Mesendoderm (in vitro differentiated cells): ENCODE data around the gene AP2M1.

ENCODE experiments used
- DNase-seq: peaks from one replicate; pipeline ENCODE4 v3.0.0; 2013
- H2AK5ac ChIP-seq: 2 replicates; pipeline ENCODE4 v1.6.1; 2013; ENCODE audit warnings: low read length, inconsistent platforms
- H2BK120ac ChIP-seq: 2 replicates; pipeline ENCODE4 v1.6.1; 2013; ENCODE audit warnings: low read depth, mild to moderate bottlenecking, low read length, moderate library complexity, mixed read lengths
- H2BK15ac ChIP-seq: replicated peaks from 2 replicates; pipeline ENCODE4 v1.6.1; 2013; ENCODE audit warnings: low read depth, mild to moderate bottlenecking, moderate library complexity
- H2BK5ac ChIP-seq: 2 replicates; pipeline ENCODE4 v1.6.1; 2013; ENCODE audit warnings: low read length, inconsistent platforms
- H3K18ac ChIP-seq: 2 replicates; pipeline ENCODE4 v1.6.1; 2013; ENCODE audit warnings: mild to moderate bottlenecking, low read length, mixed read lengths
- H3K23ac ChIP-seq: one replicate; pipeline ENCODE4 v1.6.1; 2013; ENCODE audit warnings: low read length
- H3K27ac ChIP-seq: 2 replicates; pipeline ENCODE4 v1.5.1; 2013; ENCODE audit warnings: low read depth, mild to moderate bottlenecking, inconsistent platforms, low read length, moderate library complexity
- H3K27me3 ChIP-seq: 2 replicates; pipeline ENCODE4 v1.6.1; 2013; ENCODE audit warnings: low read length, control low read depth, mild to moderate bottlenecking, inconsistent platforms; ENCODE audit not compliant: insufficient read depth, poor library complexity
- H3K36me3 ChIP-seq: 2 replicates; pipeline ENCODE4 v1.6.1; 2013; ENCODE audit warnings: low read length, inconsistent platforms; ENCODE audit not compliant: control insufficient read depth, insufficient read depth
- H3K4ac ChIP-seq: one replicate; pipeline ENCODE4 v1.6.1; 2013; ENCODE audit warnings: low read depth, mild to moderate bottlenecking, low read length, moderate library complexity
- H3K4me1 ChIP-seq: 2 replicates; pipeline ENCODE4 v1.6.1; 2013; ENCODE audit warnings: low read depth, low read length, inconsistent platforms; ENCODE audit not compliant: control insufficient read depth
- H3K4me2 ChIP-seq: 2 replicates; pipeline ENCODE4 v1.6.1; 2013; ENCODE audit warnings: low read length
- H3K4me3 ChIP-seq: 2 replicates; pipeline ENCODE4 v1.5.1; 2013; ENCODE audit warnings: mild to moderate bottlenecking, low read length
- H3K56ac ChIP-seq: one replicate; pipeline ENCODE4 v1.6.1; 2013; ENCODE audit warnings: low read length
- H3K79me1 ChIP-seq: 2 replicates; pipeline ENCODE4 v1.6.1; 2013; ENCODE audit warnings: low read length, inconsistent platforms
- H3K79me2 ChIP-seq: 2 replicates; pipeline ENCODE4 v1.6.1; 2013; ENCODE audit warnings: mild to moderate bottlenecking, low read length; ENCODE audit not compliant: control insufficient read depth, insufficient read depth
- H3K9ac ChIP-seq: 2 replicates; pipeline ENCODE4 v1.6.1; 2013; ENCODE audit warnings: low read length, inconsistent platforms
- H4K5ac ChIP-seq: one replicate; pipeline ENCODE4 v1.6.1; 2013; ENCODE audit warnings: low read length
- H4K8ac ChIP-seq: one replicate; pipeline ENCODE4 v1.6.1; 2013; ENCODE audit warnings: low read depth, mild to moderate bottlenecking, control low read depth, low read length, moderate library complexity
- WGBS: extraction: QIAGEN DNeasy Blood & Tissue Kit; methylation state at CpG from one replicate; pipeline ENCODE4 v1.1.7; 2013; ENCODE audit warnings: low lambda C conversion rate, missing lambda C conversion rate; ENCODE audit not compliant: insufficient coverage; ENCODE audit errors: extremely low coverage; 5-methylcytosine and 5-hydroxymethylcytosine counted together

Gene AP2M1

GRCh38 chr3:184189421-184189820 is 14.8 kb downstream of the AP2M1 start:
- Histone ChIP-seq H3K4me3 (no peak overlapping the region), H3K36me3 (peaks cover 6% of the 10 kb centered on the region), H3K4me1 (peaks cover 4% of the 10 kb centered on the region), H3K79me1 (peaks cover 18% of the 10 kb centered on the region), H4K8ac (no peak overlapping the region), H3K9ac (no peak overlapping the region), H3K18ac (no peak overlapping the region), H3K56ac (no peak overlapping the region), H3K4ac (no peak overlapping the region), H2BK15ac (no peak overlapping the region), H3K23ac (no peak overlapping the region), H2AK5ac (no peak overlapping the region), H4K5ac (no peak overlapping the region), H2BK5ac (no peak overlapping the region), H3K27me3 (no peaks in the 10 kb centered on the region), H3K4me2 (no peak overlapping the region), H3K79me2 (peaks cover 20% of the 10 kb centered on the region), H2BK120ac (no peak overlapping the region), H3K27ac (no peak overlapping the region)
- WGBS, result no CpG with 5 or more reads among the region's 13 CpGs
- DNase-seq, result no peak

GRCh38 chr3:184192889-184193288 is 18.2 kb downstream of the AP2M1 start:
- Histone ChIP-seq H3K4ac (no peak overlapping the region), H3K18ac (no peak overlapping the region), H3K79me1 (peaks cover 5% of the 10 kb centered on the region), H3K27me3 (no peaks in the 10 kb centered on the region), H3K9ac (no peak overlapping the region), H4K5ac (no peak overlapping the region), H2BK5ac (no peak overlapping the region), H3K4me1 (no peaks in the 10 kb centered on the region), H2BK15ac (no peak overlapping the region), H2AK5ac (no peak overlapping the region), H3K56ac (no peak overlapping the region), H3K27ac (no peak overlapping the region), H3K36me3 (peaks cover 6% of the 10 kb centered on the region), H3K4me2 (no peak overlapping the region), H3K79me2 (peaks cover 4% of the 10 kb centered on the region), H4K8ac (no peak overlapping the region), H2BK120ac (no peak overlapping the region), H3K23ac (no peak overlapping the region), H3K4me3 (no peak overlapping the region)
- WGBS, result no CpG with 5 or more reads among the region's 10 CpGs
- no peak for DNase-seq

- WGBS, result no CpG with 5 or more reads among the region's 9 CpGs
- no peaks in the 10 kb centered on the region for H3K79me2 ChIP-seq
- no peak overlapping the region for H3K4ac ChIP-seq
- H3K18ac ChIP-seq, result no peak overlapping the region
- no peak overlapping the region for H3K56ac ChIP-seq
- peaks cover 6% of the 10 kb centered on the region for H3K36me3 ChIP-seq
- no peak overlapping the region for H2BK15ac ChIP-seq
- H3K27ac ChIP-seq, result no peak overlapping the region
- no peak overlapping the region for H2BK5ac ChIP-seq
- no peak overlapping the region for H2AK5ac ChIP-seq
- H3K4me1 ChIP-seq, result no peaks in the 10 kb centered on the region
- no peak overlapping the region for H3K9ac ChIP-seq
- no peak for DNase-seq
- no peak overlapping the region for H3K4me3 ChIP-seq
- no peak overlapping the region for H3K23ac ChIP-seq
- H4K5ac ChIP-seq, result no peak overlapping the region
- no peak overlapping the region for H2BK120ac ChIP-seq
- H3K27me3 ChIP-seq, result no peaks in the 10 kb centered on the region
- H4K8ac ChIP-seq, result no peak overlapping the region
- peaks cover 5% of the 10 kb centered on the region for H3K79me1 ChIP-seq
- no peak overlapping the region for H3K4me2 ChIP-seq
Observed at GRCh38 chr3:184193991-184194539, 19.4 kb downstream of the AP2M1 start.

- Histone ChIP-seq H3K9ac (no peak overlapping the region), H3K27ac (no peak overlapping the region), H3K27me3 (no peaks in the 10 kb centered on the region)
Observed at GRCh38 chr3:184196536-184196935, 21.9 kb downstream of the AP2M1 start.

GRCh38 chr3:184198509-184198908 is 23.9 kb downstream of the AP2M1 start:
- DNase-seq, result no peak
- no peak overlapping the region for H2AK5ac ChIP-seq
- no peak overlapping the region for H2BK5ac ChIP-seq
- no peak overlapping the region for H3K9ac ChIP-seq
- no peaks in the 10 kb centered on the region for H3K79me2 ChIP-seq
- no peak overlapping the region for H3K4ac ChIP-seq
- H3K4me3 ChIP-seq, result no peak overlapping the region
- no peak overlapping the region for H4K8ac ChIP-seq
- H3K4me2 ChIP-seq, result no peak overlapping the region
- H3K79me1 ChIP-seq, result no peaks in the 10 kb centered on the region
- H3K36me3 ChIP-seq, result no peaks in the 10 kb centered on the region
- H2BK15ac ChIP-seq, result no peak overlapping the region
- no peak overlapping the region for H2BK120ac ChIP-seq
- WGBS, result no CpG with 5 or more reads among the region's 9 CpGs
- no peaks in the 10 kb centered on the region for H3K4me1 ChIP-seq
- H4K5ac ChIP-seq, result no peak overlapping the region
- no peak overlapping the region for H3K18ac ChIP-seq
- no peak overlapping the region for H3K23ac ChIP-seq
- no peak overlapping the region for H3K27ac ChIP-seq
- no peaks in the 10 kb centered on the region for H3K27me3 ChIP-seq
- H3K56ac ChIP-seq, result no peak overlapping the region

More at GRCh38 chr3:184196536-184196935, 21.9 kb downstream of the AP2M1 start:
- Histone ChIP-seq H2BK5ac (no peak overlapping the region), H2BK15ac (no peak overlapping the region), H4K8ac (no peak overlapping the region), H3K4me2 (no peak overlapping the region), H4K5ac (no peak overlapping the region), H3K79me1 (no peaks in the 10 kb centered on the region), H3K56ac (no peak overlapping the region), H2BK120ac (no peak overlapping the region), H3K23ac (no peak overlapping the region), H3K4ac (no peak overlapping the region), H3K4me1 (no peaks in the 10 kb centered on the region), H2AK5ac (no peak overlapping the region), H3K18ac (no peak overlapping the region), H3K79me2 (no peaks in the 10 kb centered on the region), H3K36me3 (peaks cover 2% of the 10 kb centered on the region), H3K4me3 (no peak overlapping the region)
- no CpG with 5 or more reads among the region's 6 CpGs for WGBS
- no peak for DNase-seq

DNA sequence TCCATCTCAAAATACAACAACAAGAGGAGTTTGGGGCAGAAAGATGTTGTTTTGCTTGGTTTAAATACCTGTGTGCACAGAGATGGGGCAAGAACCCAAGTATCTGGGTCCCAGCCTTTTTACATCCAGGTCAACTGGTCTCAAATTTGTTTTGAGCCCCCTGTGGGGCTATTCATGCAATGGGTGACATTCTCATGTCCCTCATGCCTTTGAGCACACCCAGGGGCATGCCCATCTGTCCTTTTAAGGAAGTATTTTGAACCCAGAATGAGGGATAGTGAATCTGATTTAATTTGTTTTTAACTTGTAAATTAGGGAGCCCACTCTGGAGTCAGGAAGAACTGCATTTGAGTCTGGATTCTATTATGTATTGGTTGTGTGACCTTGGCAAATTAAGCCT is 26.2 kb downstream of the AP2M1 start:
- no peaks in the 10 kb centered on the region for H3K36me3 ChIP-seq
- H3K18ac ChIP-seq, result no peak overlapping the region
- no peaks in the 10 kb centered on the region for H3K27me3 ChIP-seq
- H4K8ac ChIP-seq, result no peak overlapping the region
- no peaks in the 10 kb centered on the region for H3K79me2 ChIP-seq
- DNase-seq, result no peak
- H3K4me1 ChIP-seq, result no peaks in the 10 kb centered on the region
- H4K5ac ChIP-seq, result no peak overlapping the region
- H3K27ac ChIP-seq, result no peak overlapping the region
- H3K4me2 ChIP-seq, result no peak overlapping the region
- no peak overlapping the region for H3K56ac ChIP-seq
- H3K4me3 ChIP-seq, result no peak overlapping the region
- no peak overlapping the region for H2BK5ac ChIP-seq
- H3K23ac ChIP-seq, result no peak overlapping the region
- no peak overlapping the region for H2AK5ac ChIP-seq
- no peak overlapping the region for H2BK15ac ChIP-seq
- H2BK120ac ChIP-seq, result no peak overlapping the region
- H3K4ac ChIP-seq, result no peak overlapping the region
- no peaks in the 10 kb centered on the region for H3K79me1 ChIP-seq
- H3K9ac ChIP-seq, result no peak overlapping the region
